Fibroblast of lung (primary cell): ENCODE results near the gene WDFY2. TPM values are rescaled to one million over a fixed set of nuclear protein-coding genes. Genes with fewer than 3 reads are reported as not detected.
A peak's percentile ranks its signal among the peaks of the same experiment; 100 is the strongest.

Source experiments
- DNase-seq, 2 donors: peaks; one replicate each; pipeline versions ENCODE4 v3.0.0 to v3.0.0-alpha.2; 2010; ENCODE audit warnings: low read depth in 2 of 2
- H2AFZ ChIP-seq: 2 replicates; pipeline ENCODE4 v1.5.1; 2012; ENCODE audit warnings: low read length, control low read depth, inconsistent platforms
- H3K27ac ChIP-seq: 2 replicates; pipeline ENCODE4 v1.5.1; 2011; ENCODE audit warnings: low read length, control low read depth; ENCODE audit not compliant: insufficient read depth
- H3K27me3 ChIP-seq: 2 replicates; pipeline ENCODE4 v1.5.1; 2011; ENCODE audit warnings: mild to moderate bottlenecking, low read length; ENCODE audit not compliant: control insufficient read depth, insufficient read depth
- H3K36me3 ChIP-seq: 2 replicates; pipeline ENCODE4 v1.5.1; 2011; ENCODE audit warnings: low read length; ENCODE audit not compliant: control insufficient read depth, insufficient read depth
- H3K4me1 ChIP-seq: 2 replicates; pipeline ENCODE4 v1.5.1; 2011; ENCODE audit warnings: low read length; ENCODE audit not compliant: control insufficient read depth, insufficient read depth; ENCODE audit errors: extremely low read depth
- H3K4me2 ChIP-seq: 2 replicates; pipeline ENCODE4 v1.5.1; 2011; ENCODE audit warnings: low read length, control low read depth; ENCODE audit not compliant: insufficient read depth; ENCODE audit errors: extremely low read depth
- H3K4me3 ChIP-seq, 4 experiments: fragments of 200-600 bp in 1 of 4; sonication (generic) in 1 of 4; replicated peaks in 1 of 4; 2 replicates each; pipeline ENCODE4 v1.5.1; 2011 to 2016; ENCODE audit warnings: low read length in 4 of 4, low read depth in 3 of 4, mild to moderate bottlenecking in 3 of 4, control low read depth in 2 of 4, inconsistent platforms in 1 of 4, mixed read lengths in 1 of 4; ENCODE audit not compliant: insufficient read depth in 1 of 4; ENCODE audit errors: control extremely low read depth in 1 of 4
- H3K79me2 ChIP-seq: 2 replicates; pipeline ENCODE4 v1.5.1; 2012; ENCODE audit warnings: mild to moderate bottlenecking, low read length, inconsistent platforms; ENCODE audit not compliant: control insufficient read depth, insufficient read depth
- H3K9ac ChIP-seq: 2 replicates; pipeline ENCODE4 v1.5.1; 2011; ENCODE audit warnings: mild to moderate bottlenecking, low read length, control low read depth; ENCODE audit not compliant: insufficient read depth
- H3K9me3 ChIP-seq: 2 replicates; pipeline ENCODE4 v1.5.1; 2012; ENCODE audit warnings: low read depth, low read length; ENCODE audit not compliant: control insufficient read depth, insufficient read depth
- H4K20me1 ChIP-seq: 2 replicates; pipeline ENCODE4 v1.5.1; 2011; ENCODE audit warnings: low read length; ENCODE audit not compliant: control insufficient read depth, insufficient read depth; ENCODE audit errors: extremely low read depth
- EZH2 ChIP-seq: IDR thresholded peaks from 2 replicates; pipeline ENCODE4 v1.5.1; 2012; ENCODE audit warnings: low read length, control low read depth, mild to moderate bottlenecking; ENCODE audit errors: missing control alignments
- polyA plus RNA-seq, 2 donors: library from polyadenylated mRNA; depleted of rRNA in 1 of 2; stranded (reverse) in 1 of 2; unstranded in 1 of 2; fragments of >200 nt; gene quantifications; 2 replicates each; pipeline ENCODE4 v1.2.1, GENCODE V29; 2011 to 2012; ENCODE audit warnings: missing spikeins in 1 of 2
- total RNA-seq: library from RNA; depleted of rRNA; stranded (reverse); fragments of >200 nt; gene quantifications from 2 replicates; pipeline ENCODE4 v1.2.1, GENCODE V29; 2014
- TF ChIP-seq, protein P1 (sequence below), 2 donors: IDR thresholded peaks in 1 of 2; conservative IDR thresholded peaks in 1 of 2; 1 replicate in 1 of 2; 2 replicates in 1 of 2; pipeline ENCODE4 v1.5.1; 2011 to 2012; ENCODE audit warnings: low read length in 2 of 2, control low read depth in 1 of 2, inconsistent platforms in 1 of 2, low read depth in 1 of 2, mild to moderate bottlenecking in 1 of 2

WDFY2 gene
- total and polyA plus RNA-seq, 2 donors (not counting 1 experiment from before 2014, with no cell fraction given) = 4.9 to 9.2 TPM

DNA sequence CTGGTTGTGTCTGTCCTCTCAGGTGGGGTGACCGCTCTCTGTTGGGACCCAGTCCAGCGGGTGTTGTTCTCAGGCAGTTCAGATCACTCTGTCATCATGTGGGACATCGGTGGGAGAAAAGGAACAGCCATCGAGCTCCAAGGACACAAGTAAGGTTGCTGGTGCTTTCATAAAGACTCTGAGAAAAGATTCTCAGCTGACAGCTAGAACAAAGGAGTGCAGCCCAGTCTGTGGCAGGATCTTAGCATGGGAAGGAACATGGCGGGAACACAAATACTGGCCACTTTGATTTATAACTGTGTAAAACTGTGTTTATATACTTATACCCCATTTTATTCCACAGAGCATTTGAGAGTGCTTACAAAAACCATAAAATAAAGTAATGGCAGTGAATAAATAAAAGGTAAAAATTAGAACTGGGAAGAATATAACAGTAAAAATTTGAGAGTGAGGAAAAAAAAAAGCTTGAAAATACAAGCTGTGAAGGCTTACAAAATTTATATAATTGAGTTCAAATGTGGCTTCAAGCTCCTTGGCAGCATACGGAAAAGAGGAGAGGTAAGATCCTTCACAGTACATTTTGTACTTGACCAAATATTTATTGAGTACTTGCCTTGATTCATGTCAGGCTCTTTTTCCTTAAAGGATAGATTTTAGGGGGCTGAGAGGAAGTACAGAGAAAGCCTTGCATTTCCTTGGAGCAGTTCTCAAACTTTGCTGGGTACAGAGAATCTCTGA lies 154.9 kb downstream of the WDFY2 start:
- Histone ChIP-seq H2AFZ (no peak overlapping the region), H3K27me3 (no peaks in the 10 kb centered on the region), H3K4me2 (no peak overlapping the region), H3K27ac (no peak overlapping the region), H4K20me1 (no peaks in the 10 kb centered on the region), H3K36me3 (no peaks in the 10 kb centered on the region), H3K9me3 (no peaks in the 10 kb centered on the region), H3K79me2 (no peaks in the 10 kb centered on the region), H3K9ac (no peak overlapping the region), H3K4me1 (no peaks in the 10 kb centered on the region), H3K4me3 (no peak overlapping the region)
- no peak for TF ChIP-seq EZH2
- TF ChIP-seq, protein P1, sequence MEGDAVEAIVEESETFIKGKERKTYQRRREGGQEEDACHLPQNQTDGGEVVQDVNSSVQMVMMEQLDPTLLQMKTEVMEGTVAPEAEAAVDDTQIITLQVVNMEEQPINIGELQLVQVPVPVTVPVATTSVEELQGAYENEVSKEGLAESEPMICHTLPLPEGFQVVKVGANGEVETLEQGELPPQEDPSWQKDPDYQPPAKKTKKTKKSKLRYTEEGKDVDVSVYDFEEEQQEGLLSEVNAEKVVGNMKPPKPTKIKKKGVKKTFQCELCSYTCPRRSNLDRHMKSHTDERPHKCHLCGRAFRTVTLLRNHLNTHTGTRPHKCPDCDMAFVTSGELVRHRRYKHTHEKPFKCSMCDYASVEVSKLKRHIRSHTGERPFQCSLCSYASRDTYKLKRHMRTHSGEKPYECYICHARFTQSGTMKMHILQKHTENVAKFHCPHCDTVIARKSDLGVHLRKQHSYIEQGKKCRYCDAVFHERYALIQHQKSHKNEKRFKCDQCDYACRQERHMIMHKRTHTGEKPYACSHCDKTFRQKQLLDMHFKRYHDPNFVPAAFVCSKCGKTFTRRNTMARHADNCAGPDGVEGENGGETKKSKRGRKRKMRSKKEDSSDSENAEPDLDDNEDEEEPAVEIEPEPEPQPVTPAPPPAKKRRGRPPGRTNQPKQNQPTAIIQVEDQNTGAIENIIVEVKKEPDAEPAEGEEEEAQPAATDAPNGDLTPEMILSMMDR (conservative IDR thresholded peaks at IDR 0.05 in 1 of 2, IDR thresholded peaks at IDR 0.05 in 1 of 2; ENCODE audit: low read depth in 1 of 2, low read length in 2 of 2) = no peak
- no peak for DNase-seq

DNA sequence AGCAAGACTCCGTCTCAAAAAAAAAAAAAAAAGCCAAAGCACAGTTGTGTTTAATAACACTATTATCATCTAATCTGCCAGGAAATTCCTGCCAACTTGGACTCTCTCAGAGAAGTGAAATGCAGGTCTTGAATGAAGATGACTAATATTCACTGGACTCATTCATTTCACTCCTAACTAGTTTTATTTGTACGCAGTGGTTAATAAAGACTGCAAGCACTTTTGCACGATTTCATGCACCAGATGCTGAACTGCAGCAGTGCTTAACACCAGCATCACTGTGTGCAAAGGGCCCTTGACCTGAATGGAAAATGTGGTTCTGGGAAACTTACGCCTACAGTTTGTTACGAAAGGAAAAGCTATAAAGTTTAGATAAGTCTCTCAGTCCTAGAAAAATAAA lies 156.4 kb downstream of the WDFY2 start:
- Histone ChIP-seq H3K4me1 (no peaks in the 10 kb centered on the region), H3K4me2 (no peak overlapping the region), H2AFZ (no peak overlapping the region), H3K36me3 (no peaks in the 10 kb centered on the region), H4K20me1 (no peaks in the 10 kb centered on the region), H3K9ac (no peak overlapping the region), H3K4me3 (no peak overlapping the region), H3K27me3 (no peaks in the 10 kb centered on the region), H3K9me3 (no peaks in the 10 kb centered on the region), H3K79me2 (no peaks in the 10 kb centered on the region), H3K27ac (no peak overlapping the region)
- TF ChIP-seq EZH2 = no peak
- TF ChIP-seq, protein P1 (conservative IDR thresholded peaks at IDR 0.05 in 1 of 2, IDR thresholded peaks at IDR 0.05 in 1 of 2; ENCODE audit: low read depth in 1 of 2, low read length in 2 of 2) = no peak
- peak in 1 of 2 donors; percentile 68 for DNase-seq

DNA sequence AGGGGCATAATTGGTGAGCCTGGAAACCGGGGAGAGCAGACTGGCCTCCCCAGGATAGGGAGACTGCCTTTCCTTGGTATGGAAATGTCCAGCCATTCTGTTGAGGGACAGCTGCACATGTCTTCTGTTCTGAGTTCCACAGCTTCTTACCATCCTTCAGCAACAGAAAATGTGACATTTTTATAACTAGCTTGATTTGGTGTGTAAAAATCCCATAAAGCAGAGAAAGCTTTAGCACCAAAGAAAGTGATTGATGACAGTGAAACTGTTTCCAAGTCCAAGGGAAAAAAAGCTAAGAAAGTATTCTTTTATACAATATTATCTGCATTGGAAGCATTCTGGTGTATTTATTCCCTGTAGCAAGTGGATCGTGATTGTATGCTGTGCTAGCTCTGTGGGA lies 157.8 kb downstream of the WDFY2 start:
- Histone ChIP-seq H2AFZ (no peak overlapping the region), H3K36me3 (no peaks in the 10 kb centered on the region), H4K20me1 (no peaks in the 10 kb centered on the region), H3K79me2 (no peaks in the 10 kb centered on the region), H3K9me3 (no peaks in the 10 kb centered on the region), H3K4me2 (no peak overlapping the region), H3K4me1 (no peaks in the 10 kb centered on the region), H3K27me3 (no peaks in the 10 kb centered on the region), H3K9ac (no peak overlapping the region), H3K27ac (no peak overlapping the region), H3K4me3 (no peak overlapping the region)
- TF ChIP-seq EZH2 = no peak
- TF ChIP-seq, protein P1 (conservative IDR thresholded peaks at IDR 0.05 in 1 of 2, IDR thresholded peaks at IDR 0.05 in 1 of 2; ENCODE audit: low read depth in 1 of 2, low read length in 2 of 2) = no peak
- no peak for DNase-seq
